Upper lobe of right lung (tissue), 1 donor: ENCODE data around the gene EGFL7. TPM values are rescaled to one million over a fixed set of nuclear protein-coding genes. Genes with fewer than 3 reads are reported as not detected.

Source experiments
- ATAC-seq: fragments of 200-7000 bp; cut with Tn5 transposase; one replicate; pipeline ENCODE4 v1.9.1; 2020; ENCODE audit warnings: mild to moderate bottlenecking, moderate library complexity
- DNase-seq: peaks from one replicate; pipeline ENCODE4 v3.0.0-alpha.2; 2020
- H3K27ac ChIP-seq: fragments of 200-600 bp; one replicate; pipeline ENCODE4 v1.8.0; 2022
- H3K27me3 ChIP-seq: fragments of 200-600 bp; one replicate; pipeline ENCODE4 v1.8.0; 2022; ENCODE audit warnings: mild to moderate bottlenecking
- H3K36me3 ChIP-seq: fragments of 200-600 bp; one replicate; pipeline ENCODE4 v1.8.0; 2022
- H3K4me1 ChIP-seq: fragments of 200-600 bp; one replicate; pipeline ENCODE4 v1.8.0; 2022
- H3K4me3 ChIP-seq: fragments of 200-600 bp; one replicate; pipeline ENCODE4 v1.8.0; 2022; ENCODE audit warnings: mild to moderate bottlenecking
- H3K9me3 ChIP-seq: fragments of 200-600 bp; one replicate; pipeline ENCODE4 v1.8.0; 2022
- CTCF ChIP-seq: fragments of 200-600 bp; IDR thresholded peaks from one replicate; pipeline ENCODE4 v1.8.0; 2022; ENCODE audit warnings: antibody characterized with exemption
- intact Hi-C: fragments of 100-400 bp; cut with DNase I; formaldehyde crosslinking; loops from one replicate; pipeline ENCODE4 v1.11.0; 2022
- total RNA-seq: library from RNA; stranded (reverse); fragmentation: NEBNext Ultra II Directional; extraction: Animal tissue kit (Norgen Biotek cat#: 25700); gene quantifications from one replicate; pipeline ENCODE4 v1.2.1, GENCODE V29; 2021
- donor health status: DM: no; HTN: yes; CAD: no; lungs with severe emphysema.

The EGFL7 gene
- total RNA-seq, 1 donor from 2014 or later: 302 TPM

DNA sequence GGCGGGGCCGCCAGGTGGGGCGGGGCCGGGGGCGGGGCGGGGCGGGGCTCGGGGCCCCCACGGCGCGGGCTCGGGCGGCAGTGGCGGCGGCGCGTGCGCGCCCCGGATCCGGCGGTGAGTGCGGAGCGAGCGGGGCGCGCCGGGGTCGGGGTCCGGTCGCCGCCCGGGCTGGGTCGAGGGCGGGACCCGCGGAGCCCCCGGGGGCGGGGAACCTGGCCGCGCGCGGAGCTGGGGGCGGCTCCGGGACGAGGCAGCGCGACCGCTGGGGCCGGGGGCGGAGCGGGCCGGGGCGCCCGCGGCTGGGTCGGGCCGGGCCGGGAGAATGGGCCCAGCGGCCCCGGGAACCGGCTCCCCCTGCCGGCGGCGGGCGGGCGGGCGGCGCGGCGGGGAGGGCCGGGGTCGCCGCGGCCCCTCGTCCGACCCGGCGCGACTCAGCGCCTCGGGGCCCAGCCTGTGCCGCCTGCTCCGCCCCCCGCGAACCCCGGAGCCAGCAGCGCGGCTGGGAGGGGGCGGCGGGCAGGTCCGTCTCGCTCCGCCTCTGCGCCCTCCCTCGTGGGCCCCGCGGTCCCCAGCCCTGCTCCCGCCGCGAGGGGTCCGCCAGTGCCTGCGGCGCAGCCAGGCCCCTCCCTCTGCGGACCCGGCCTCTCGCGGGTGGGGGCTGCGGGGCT is 3.1 kb downstream of the EGFL7 start:
- no peak for TF ChIP-seq CTCF
- H3K36me3 ChIP-seq: peaks cover 10% of the 10 kb centered on the region
- ATAC-seq (no peak), DNase-seq (no peak)
- H3K27me3 ChIP-seq: peaks cover 20% of the 10 kb centered on the region
- H3K4me3 ChIP-seq: peak overlapping the region; percentile 52
- H3K9me3 ChIP-seq: no peaks in the 10 kb centered on the region
- intact Hi-C loops: no loop called here
- H3K4me1 ChIP-seq: peaks cover 4% of the 10 kb centered on the region
- peak overlapping the region; percentile 83 for H3K27ac ChIP-seq

- H3K4me3 ChIP-seq: peak overlapping the region; percentile 50
- intact Hi-C loops: no loop called here
- DNase-seq: no peak
- no peak for TF ChIP-seq CTCF
- ATAC-seq: no peak
- H3K4me1 ChIP-seq: peaks cover 5% of the 10 kb centered on the region
- H3K9me3 ChIP-seq: no peaks in the 10 kb centered on the region
- peak overlapping the region; percentile 83 for H3K27ac ChIP-seq
- peaks cover 10% of the 10 kb centered on the region for H3K36me3 ChIP-seq
- H3K27me3 ChIP-seq: peaks cover 20% of the 10 kb centered on the region
These were observed 3.9 kb downstream of the EGFL7 start for GRCh38 chr9:136666372-136667213.

DNA sequence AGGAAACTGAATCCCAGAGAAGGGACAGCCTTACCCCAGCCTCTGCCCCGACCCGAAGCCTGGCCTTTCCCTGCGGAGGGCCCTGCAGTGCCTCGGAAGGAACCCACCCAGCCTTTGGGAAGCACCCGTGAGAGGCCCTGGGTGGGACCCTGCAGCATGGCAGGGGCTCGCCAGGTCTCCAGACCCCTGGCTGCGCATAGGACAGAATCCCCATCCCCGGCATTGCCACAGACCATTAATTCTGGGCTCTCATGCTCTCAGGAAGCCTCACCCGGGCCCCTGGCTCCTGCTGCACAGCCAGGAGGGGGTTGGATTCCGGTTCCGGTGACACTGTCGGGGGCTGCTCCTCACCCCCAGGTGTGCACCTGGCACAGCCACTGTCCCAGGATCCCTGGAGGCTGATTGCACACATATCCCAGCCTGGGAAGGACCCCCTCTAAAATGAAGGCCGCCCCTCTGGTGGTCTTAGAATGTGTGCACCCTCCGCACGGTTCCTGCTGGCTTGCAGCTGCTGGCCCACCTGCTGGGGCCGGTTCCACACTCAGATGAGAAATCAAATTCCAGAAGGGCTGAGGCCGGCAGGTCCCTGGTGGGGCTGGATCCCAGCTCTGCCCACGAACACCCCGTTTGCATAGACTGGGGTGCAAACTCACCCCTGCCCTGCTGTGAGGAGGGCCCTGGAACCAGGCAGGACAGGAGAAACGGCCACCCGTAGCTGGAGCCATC is 4.7 kb downstream of the EGFL7 start:
- Histone ChIP-seq H3K27me3 (peaks cover 16% of the 10 kb centered on the region), H3K9me3 (no peaks in the 10 kb centered on the region), H3K4me1 (peaks cover 8% of the 10 kb centered on the region), H3K36me3 (peaks cover 10% of the 10 kb centered on the region), H3K4me3 (peak overlapping the region; percentile 50), H3K27ac (peak overlapping the region; percentile 83)
- DNase-seq (no peak), ATAC-seq (no peak)
- no peak for TF ChIP-seq CTCF
- intact Hi-C loops: no loop called here

GRCh38 chr9:136667940-136668760 is 5.4 kb downstream of the EGFL7 start:
- TF ChIP-seq CTCF: no peak
- DNase-seq (no peak), ATAC-seq (no peak)
- H3K4me1 ChIP-seq: peaks cover 8% of the 10 kb centered on the region
- H3K9me3 ChIP-seq: no peaks in the 10 kb centered on the region
- peak overlapping the region; percentile 50 for H3K4me3 ChIP-seq
- H3K27me3 ChIP-seq: peaks cover 9% of the 10 kb centered on the region
- H3K27ac ChIP-seq: peak overlapping the region; percentile 83
- peaks cover 10% of the 10 kb centered on the region for H3K36me3 ChIP-seq
- intact Hi-C loops: no loop called here
